GM18870 (cell line): Measurements from ENCODE around the gene NYNRIN.
A peak's percentile ranks its signal among the peaks of the same experiment; 100 is the strongest.
"Not testable (repeated sequence)": the region's sequence is repeated elsewhere in the genome, so short reads cannot be mapped to it uniquely, and the experiment has no call there.

Experiments
- ATAC-seq: cut with Tn5 transposase; IDR thresholded peaks from one replicate; pipeline ENCODE4 v1.9.1; 2021; ENCODE audit warnings: moderate library complexity; ENCODE audit not compliant: unreplicated experiment

Gene NYNRIN

DNA sequence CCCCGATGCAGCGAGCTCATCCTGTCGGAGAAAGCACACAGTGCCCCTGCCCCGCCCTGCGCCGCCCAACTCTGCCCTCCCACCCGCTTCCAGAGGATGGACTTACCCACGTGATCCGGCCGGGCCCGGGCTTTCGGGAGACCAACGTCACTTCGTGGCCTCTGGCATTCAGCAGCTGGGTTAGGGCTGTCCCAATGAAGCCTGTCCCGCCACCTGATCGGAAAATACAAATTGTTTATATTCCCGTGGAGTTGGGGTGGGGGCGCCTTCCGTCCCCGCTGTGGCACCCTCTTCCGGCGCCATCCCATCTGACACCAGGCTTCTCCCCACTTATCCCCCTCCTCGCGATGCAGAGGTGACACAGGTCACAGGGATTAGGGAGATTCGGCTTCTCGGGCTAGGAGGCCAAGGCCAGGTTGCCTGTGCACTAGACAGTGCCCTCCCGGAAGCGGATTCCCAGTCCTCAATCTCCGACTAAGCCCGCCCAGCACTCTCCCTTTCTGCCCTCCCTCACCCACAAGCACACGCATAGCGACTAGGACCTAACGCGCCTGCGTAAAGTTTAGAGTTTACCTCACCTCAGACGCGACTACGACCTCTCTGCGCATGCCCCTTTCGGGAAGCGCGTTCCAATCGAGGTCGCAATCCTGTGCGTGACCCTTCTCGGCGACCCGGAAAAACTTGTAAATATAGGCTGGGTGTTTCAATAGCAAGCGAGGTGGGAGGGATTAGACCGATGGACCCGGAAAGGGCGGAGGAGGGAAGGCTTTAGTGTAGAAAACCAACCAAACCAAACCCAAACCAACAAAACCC lies 43.6 kb downstream of the NYNRIN start, which contains the start of gene SDR39U1:
TSS of gene SDR39U1 (minus strand) at position 537 of the 813 bp plus-strand sequence. CDS start at position 530, 7 bp downstream.
- ATAC-seq: peak; percentile 92

GRCh38 chr14:24443053-24443665 lies 44.4 kb downstream of the NYNRIN start:
- no peak for ATAC-seq

DNA sequence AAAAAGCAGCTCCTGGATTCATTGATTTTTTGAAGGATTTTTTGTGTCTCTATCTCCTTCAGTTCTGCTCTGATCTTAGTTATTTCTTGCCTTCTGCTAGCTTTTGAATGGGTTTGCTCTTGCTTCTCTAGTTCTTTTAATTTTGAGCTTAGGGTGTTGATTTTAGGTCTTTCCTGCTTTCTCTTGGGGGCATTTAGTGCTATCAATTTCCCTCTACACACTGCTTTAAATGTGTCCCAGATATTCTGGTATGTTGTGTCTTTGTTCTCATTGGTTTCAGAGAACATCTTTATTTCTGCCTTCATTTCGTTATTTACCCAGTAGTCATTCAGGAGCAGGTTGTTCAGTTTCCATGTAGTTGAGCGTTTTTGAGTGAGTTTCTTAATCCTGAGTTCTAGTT lies 52.0 kb downstream of the NYNRIN start:
- not testable (repeated sequence) for ATAC-seq

DNA sequence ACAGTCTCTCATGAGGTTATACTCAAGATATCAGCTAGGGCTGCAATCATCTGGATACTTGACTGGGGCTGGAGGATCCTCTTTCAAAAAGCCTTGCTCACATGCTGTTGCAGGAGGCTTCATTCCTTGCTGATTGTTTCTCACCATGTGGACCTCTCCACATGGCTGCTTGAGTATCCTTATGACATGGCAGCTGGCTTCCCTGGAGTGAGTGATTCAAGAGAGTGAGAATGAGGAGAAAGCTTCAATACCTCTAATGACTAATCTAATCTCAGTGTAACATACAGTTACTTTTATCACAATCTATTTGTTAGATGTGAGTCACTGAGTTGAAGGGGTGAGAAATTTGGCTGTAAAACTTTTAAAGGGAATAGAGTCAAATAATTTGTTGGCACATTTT lies 58.2 kb downstream of the NYNRIN start:
- no peak for ATAC-seq

GRCh38 chr14:24458736-24459135 lies 59.9 kb downstream of the NYNRIN start:
- ATAC-seq: no peak

DNA sequence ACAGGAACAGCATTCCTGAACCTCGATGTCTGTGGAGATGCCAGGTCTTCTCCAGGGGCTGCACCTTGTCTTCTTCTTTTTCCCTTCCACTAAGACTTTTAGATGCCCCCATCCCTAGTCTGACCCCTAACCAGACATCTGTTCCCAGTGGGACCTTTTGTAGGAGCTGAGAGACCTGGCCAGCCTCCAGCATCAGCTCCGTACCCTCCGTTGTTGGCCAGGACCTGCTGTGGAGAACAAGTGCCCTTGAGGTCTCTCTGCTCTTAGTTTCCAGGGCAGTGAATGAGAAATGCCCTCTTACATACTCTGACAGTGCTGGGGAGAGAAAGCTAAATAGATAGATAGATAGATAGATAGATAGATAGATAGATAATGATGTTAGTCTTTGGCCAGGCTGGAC lies 60.5 kb downstream of the NYNRIN start:
- ATAC-seq: no peak

DNA sequence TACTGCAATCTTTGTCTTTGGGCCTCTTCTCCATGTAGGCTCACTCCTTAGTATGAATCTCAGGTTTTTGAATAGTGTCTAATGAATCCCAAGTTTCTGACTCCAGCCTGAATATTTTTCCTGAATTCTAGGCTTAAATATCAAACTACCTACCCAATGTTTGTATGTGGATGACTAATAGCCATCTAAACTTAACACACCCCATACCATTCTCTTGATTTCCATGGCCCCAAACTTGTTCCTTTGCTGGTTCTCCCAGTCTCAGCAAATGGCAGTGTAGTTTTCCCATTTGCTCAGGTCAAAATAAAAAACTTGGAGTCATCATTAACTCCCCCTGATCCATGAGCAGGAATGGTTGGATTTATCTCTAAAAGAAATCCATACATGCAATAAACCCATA lies 62.5 kb downstream of the NYNRIN start:
- no peak for ATAC-seq

- no peak for ATAC-seq
Measured at GRCh38 chr14:24463017-24463883, 64.4 kb downstream of the NYNRIN start.

GRCh38 chr14:24463884-24464785 lies 65.3 kb downstream of the NYNRIN start:
- no peak for ATAC-seq

DNA sequence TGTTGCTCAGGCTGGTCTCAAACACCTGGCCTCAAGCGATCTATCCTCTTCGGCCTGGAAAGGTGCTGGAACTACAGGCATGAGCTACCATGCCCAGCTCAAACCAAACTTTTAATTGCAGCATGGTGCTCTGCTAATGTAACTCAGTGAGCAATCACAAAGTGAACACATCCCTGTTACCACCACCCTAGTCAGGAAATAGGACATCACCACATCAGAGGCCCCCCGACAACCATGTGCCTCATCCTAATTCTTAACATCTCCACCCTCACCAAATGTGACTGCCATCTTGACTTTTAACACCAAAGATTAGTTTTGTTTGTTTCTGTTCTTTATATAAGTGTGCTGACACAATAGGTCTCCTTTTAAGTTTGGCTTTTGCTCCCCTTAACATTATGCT lies 66.6 kb downstream of the NYNRIN start:
- no peak for ATAC-seq

- ATAC-seq: no peak
Measured at GRCh38 chr14:24465805-24466204, 67.0 kb downstream of the NYNRIN start.
